HG02870 (cell line): ENCODE results near the gene MR1.
A peak's percentile ranks its signal among the peaks of the same experiment; 100 is the strongest.

Experiments used
- ATAC-seq: cut with Tn5 transposase; IDR thresholded peaks from one replicate; pipeline ENCODE4 v1.9.1; 2021; ENCODE audit warnings: mild to moderate bottlenecking, moderate library complexity; ENCODE audit not compliant: unreplicated experiment

The MR1 gene

GRCh38 chr1:181089676-181090544 is 56.1 kb downstream of the MR1 start:
- ATAC-seq: peak; percentile 25

- ATAC-seq: no peak
Measured at GRCh38 chr1:181090641-181091126, 56.9 kb downstream of the MR1 start.

GRCh38 chr1:181091309-181092040 is 57.7 kb downstream of the MR1 start:
- no peak for ATAC-seq

- no peak for ATAC-seq
Measured at GRCh38 chr1:181092056-181092455, 58.3 kb downstream of the MR1 start.

GRCh38 chr1:181092883-181093458 is 59.2 kb downstream of the MR1 start:
- ATAC-seq: no peak

GRCh38 chr1:181094416-181095212 is 60.8 kb downstream of the MR1 start:
- no peak for ATAC-seq

GRCh38 chr1:181095260-181095659 is 61.5 kb downstream of the MR1 start:
- ATAC-seq: no peak

- ATAC-seq: no peak
Measured at GRCh38 chr1:181095763-181096184, 62.0 kb downstream of the MR1 start.

GRCh38 chr1:181097242-181097641 is 63.5 kb downstream of the MR1 start:
- ATAC-seq: no peak

GRCh38 chr1:181099152-181100014 is 65.6 kb downstream of the MR1 start:
- peak; percentile 56 for ATAC-seq

- ATAC-seq: no peak
Measured at GRCh38 chr1:181100015-181100905, 66.5 kb downstream of the MR1 start.

- no peak for ATAC-seq
Measured at GRCh38 chr1:181100934-181101333, 67.2 kb downstream of the MR1 start.

- ATAC-seq: no peak
Measured at GRCh38 chr1:181101581-181102226, 67.9 kb downstream of the MR1 start.

- ATAC-seq: no peak
Measured at GRCh38 chr1:181102841-181103240, 69.1 kb downstream of the MR1 start.

GRCh38 chr1:181103399-181103798 is 69.6 kb downstream of the MR1 start:
- no peak for ATAC-seq

- peak; percentile 7 for ATAC-seq
Measured at GRCh38 chr1:181104042-181104789, 70.4 kb downstream of the MR1 start.

GRCh38 chr1:181104790-181105133 is 71.0 kb downstream of the MR1 start:
- ATAC-seq: no peak
